IPS DF 6.9 (cell line): ENCODE data around the gene TADA3.
A peak's percentile ranks its signal among the peaks of the same experiment; 100 is the strongest.

Source experiments
- DNase-seq: peaks from one replicate; pipeline ENCODE4 v3.0.0-alpha.2; 2013; ENCODE audit warnings: low read depth, low spot score
- H3K27ac ChIP-seq: one replicate; pipeline ENCODE4 v1.5.1; 2013; ENCODE audit warnings: low read length, control low read depth
- H3K27me3 ChIP-seq: 2 replicates; pipeline ENCODE4 v1.6.1; 2013; ENCODE audit warnings: mild to moderate bottlenecking, low read length; ENCODE audit not compliant: control insufficient read depth, insufficient read depth
- H3K36me3 ChIP-seq: 2 replicates; pipeline ENCODE4 v1.6.1; 2013; ENCODE audit warnings: low read length; ENCODE audit not compliant: control insufficient read depth, insufficient read depth
- H3K4me1 ChIP-seq: 2 replicates; pipeline ENCODE4 v1.6.1; 2013; ENCODE audit warnings: low read length; ENCODE audit not compliant: control insufficient read depth, insufficient read depth
- H3K4me3 ChIP-seq: 2 replicates; pipeline ENCODE4 v1.5.1; 2013; ENCODE audit warnings: mild to moderate bottlenecking, low read length
- H3K9me3 ChIP-seq: 2 replicates; pipeline ENCODE4 v1.6.1; 2013; ENCODE audit warnings: low read length, inconsistent platforms; ENCODE audit not compliant: control insufficient read depth, insufficient read depth
- WGBS: extraction: QIAGEN DNeasy Blood & Tissue Kit; methylation state at CpG from one replicate; pipeline ENCODE4 v1.1.7; 2013; ENCODE audit warnings: mixed read lengths, missing lambda C conversion rate; ENCODE audit not compliant: insufficient read length, insufficient coverage; 5-methylcytosine and 5-hydroxymethylcytosine counted together

TADA3 gene

DNA sequence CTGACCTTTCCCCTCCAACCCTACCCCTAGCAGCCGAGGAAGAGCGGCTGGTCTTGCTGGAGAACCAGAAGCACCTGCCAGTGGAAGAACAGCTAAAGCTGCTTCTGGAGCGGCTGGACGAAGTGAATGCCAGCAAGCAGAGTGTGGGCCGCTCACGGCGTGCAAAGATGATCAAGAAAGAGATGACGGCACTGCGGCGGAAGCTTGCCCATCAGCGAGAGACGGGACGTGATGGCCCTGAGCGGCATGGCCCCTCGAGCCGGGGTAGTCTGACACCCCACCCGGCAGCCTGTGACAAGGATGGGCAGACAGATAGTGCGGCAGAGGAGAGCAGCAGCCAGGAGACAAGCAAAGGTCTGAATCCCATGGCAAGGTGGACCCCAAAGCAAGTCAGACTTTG lies 48.7 kb downstream of the TADA3 start:
- no peaks in the 10 kb centered on the region for H3K27me3 ChIP-seq
- no peak overlapping the region for H3K27ac ChIP-seq
- H3K9me3 ChIP-seq = no peaks in the 10 kb centered on the region
- no CpG with 5 or more reads among the region's 18 CpGs for WGBS
- no peaks in the 10 kb centered on the region for H3K4me1 ChIP-seq
- H3K4me3 ChIP-seq = no peak overlapping the region
- DNase-seq = no peak
- peaks cover 69% of the 10 kb centered on the region for H3K36me3 ChIP-seq

DNA sequence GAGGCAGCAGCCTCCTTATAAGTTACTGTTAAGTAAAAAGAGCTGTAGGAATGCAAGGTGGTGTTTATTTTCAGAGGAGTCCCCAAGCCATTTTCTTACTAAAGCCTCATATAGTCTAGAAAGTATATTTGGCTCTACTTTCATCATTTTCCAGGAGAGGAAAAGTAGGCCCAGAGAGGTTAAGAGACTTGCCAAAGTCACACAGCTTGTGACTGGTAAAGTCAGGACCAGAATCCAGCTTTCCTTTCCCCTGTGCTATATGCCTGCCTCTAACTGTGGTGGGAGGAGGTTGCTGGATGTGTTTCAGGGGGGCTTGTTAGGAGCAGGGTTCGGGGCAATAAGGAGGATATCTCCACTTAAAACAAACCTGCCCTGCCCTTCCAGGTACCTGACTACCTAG lies 49.7 kb downstream of the TADA3 start:
- H3K27ac ChIP-seq = no peak overlapping the region
- DNase-seq = no peak
- H3K4me1 ChIP-seq = no peaks in the 10 kb centered on the region
- H3K36me3 ChIP-seq = peaks cover 71% of the 10 kb centered on the region
- H3K4me3 ChIP-seq = no peak overlapping the region
- no CpG with 5 or more reads among the region's 1 CpG for WGBS
- no peaks in the 10 kb centered on the region for H3K27me3 ChIP-seq
- H3K9me3 ChIP-seq = no peaks in the 10 kb centered on the region

- no peaks in the 10 kb centered on the region for H3K4me1 ChIP-seq
- H3K9me3 ChIP-seq = no peaks in the 10 kb centered on the region
- no CpG with 5 or more reads among the region's 15 CpGs for WGBS
- no peaks in the 10 kb centered on the region for H3K27me3 ChIP-seq
- H3K27ac ChIP-seq = no peak overlapping the region
- H3K36me3 ChIP-seq = peaks cover 55% of the 10 kb centered on the region
- DNase-seq = no peak
- no peak overlapping the region for H3K4me3 ChIP-seq
Observed at GRCh38 chr3:9739181-9739580, 53.1 kb downstream of the TADA3 start.

- peaks cover 4% of the 10 kb centered on the region; the same call in 1 of the 2 replicates for H3K4me1 ChIP-seq
- H3K9me3 ChIP-seq = no peaks in the 10 kb centered on the region
- H3K27me3 ChIP-seq = no peaks in the 10 kb centered on the region
- WGBS = no CpG with 5 or more reads among the region's 2 CpGs
- no peak overlapping the region for H3K27ac ChIP-seq
- peaks cover 38% of the 10 kb centered on the region for H3K36me3 ChIP-seq
- H3K4me3 ChIP-seq = no peak overlapping the region
- no peak for DNase-seq
Observed at GRCh38 chr3:9736831-9737230, 55.4 kb downstream of the TADA3 start.

DNA sequence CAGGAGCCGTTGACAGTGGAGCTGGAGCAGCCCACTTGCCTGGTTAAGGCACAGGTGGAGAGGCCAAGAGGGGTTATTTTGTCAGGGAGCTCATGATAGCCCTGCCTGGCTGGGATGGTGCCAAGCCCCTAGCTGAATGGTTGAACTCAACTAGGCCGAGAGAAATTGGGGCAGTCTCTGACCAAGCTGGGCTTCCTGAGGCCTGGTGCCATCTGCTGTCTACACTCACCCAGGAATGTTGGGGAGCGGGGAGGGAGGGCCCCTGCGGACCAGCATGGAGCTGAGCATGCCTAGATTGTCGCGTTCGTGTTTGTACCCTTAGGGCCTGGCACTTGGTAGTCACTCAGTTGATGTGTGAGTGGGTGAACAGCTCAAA lies 59.5 kb downstream of the TADA3 start:
- DNase-seq = no peak
- Histone ChIP-seq H3K9me3 (no peaks in the 10 kb centered on the region), H3K4me3 (peak overlapping the region; percentile 96; the same call in 1 of the 2 replicates), H3K36me3 (peaks cover 14% of the 10 kb centered on the region; the same call in 1 of the 2 replicates), H3K27ac (no peak overlapping the region), H3K27me3 (no peaks in the 10 kb centered on the region), H3K4me1 (peaks cover 4% of the 10 kb centered on the region)
- WGBS = no CpG with 5 or more reads among the region's 7 CpGs

DNA sequence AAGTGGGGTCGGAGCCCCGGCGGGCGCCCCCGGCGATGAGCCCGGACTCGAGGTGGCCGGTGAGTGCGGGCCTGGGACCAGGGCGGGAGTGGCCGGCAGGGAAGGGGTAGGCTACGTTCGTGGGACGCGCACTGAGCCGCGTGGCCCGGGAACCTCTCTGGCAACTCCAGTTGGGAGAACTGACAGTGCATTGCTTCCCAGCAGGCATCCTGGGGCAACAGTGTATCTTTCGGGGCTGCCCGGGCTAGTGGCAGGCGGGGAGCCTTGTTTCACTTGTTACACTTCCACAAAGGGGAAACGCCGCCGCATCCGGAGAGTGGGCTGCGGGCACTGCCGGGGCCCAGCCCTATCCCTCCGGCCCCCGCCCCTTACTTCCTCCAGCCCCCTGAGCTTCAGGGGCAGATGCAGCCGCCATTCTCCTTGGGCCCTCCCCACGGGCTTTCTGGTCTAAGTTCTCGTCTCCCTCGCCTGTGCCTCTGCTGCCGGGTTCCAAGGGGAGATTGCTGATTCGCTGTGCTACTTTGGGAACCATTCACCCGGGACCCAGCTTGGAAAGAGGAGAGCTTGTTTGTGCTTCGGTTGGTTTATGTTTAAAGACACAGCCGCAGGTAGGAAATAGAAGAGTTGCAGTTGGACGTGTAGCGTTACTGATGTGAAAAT lies 60.1 kb downstream of the TADA3 start:
- Histone ChIP-seq H3K4me1 (peaks cover 4% of the 10 kb centered on the region), H3K9me3 (no peaks in the 10 kb centered on the region), H3K4me3 (peak overlapping the region; percentile 96), H3K27ac (no peak overlapping the region), H3K36me3 (peaks cover 14% of the 10 kb centered on the region; the same call in 1 of the 2 replicates), H3K27me3 (no peaks in the 10 kb centered on the region)
- no CpG with 5 or more reads among the region's 41 CpGs for WGBS
- no peak for DNase-seq

GRCh38 chr3:9731206-9732079 lies 60.8 kb downstream of the TADA3 start, which contains the start of gene BRPF1:
Gene BRPF1, plus strand, starts transcription at chr3:9731735. Its CDS starts 2,406 bp downstream, at chr3:9734141.
- no peaks in the 10 kb centered on the region for H3K9me3 ChIP-seq
- H3K4me3 ChIP-seq = peak within 1 kb of the TSS; percentile 96
- no CpG with 5 or more reads among the region's 88 CpGs for WGBS
- H3K36me3 ChIP-seq = peaks cover 11% of the 10 kb centered on the region; the same call in 1 of the 2 replicates
- H3K4me1 ChIP-seq = peaks cover 4% of the 10 kb centered on the region
- no peaks in the 10 kb centered on the region for H3K27me3 ChIP-seq
- no peak within 1 kb of the TSS for H3K27ac ChIP-seq
- DNase-seq = peak; percentile 92

GRCh38 chr3:9730657-9731205 lies 61.5 kb downstream of the TADA3 start:
- no CpG with 5 or more reads among the region's 17 CpGs for WGBS
- Histone ChIP-seq H3K4me3 (peak overlapping the region; percentile 51; the same call in 1 of the 2 replicates), H3K36me3 (peaks cover 11% of the 10 kb centered on the region; the same call in 1 of the 2 replicates), H3K27me3 (no peaks in the 10 kb centered on the region), H3K27ac (no peak overlapping the region), H3K9me3 (no peaks in the 10 kb centered on the region), H3K4me1 (peaks cover 4% of the 10 kb centered on the region)
- DNase-seq = peak; percentile 55
